ENCODE data around the gene SLC16A11.
A peak's percentile ranks its signal among the peaks of the same experiment; 100 is the strongest.

Gene SLC16A11

DNA sequence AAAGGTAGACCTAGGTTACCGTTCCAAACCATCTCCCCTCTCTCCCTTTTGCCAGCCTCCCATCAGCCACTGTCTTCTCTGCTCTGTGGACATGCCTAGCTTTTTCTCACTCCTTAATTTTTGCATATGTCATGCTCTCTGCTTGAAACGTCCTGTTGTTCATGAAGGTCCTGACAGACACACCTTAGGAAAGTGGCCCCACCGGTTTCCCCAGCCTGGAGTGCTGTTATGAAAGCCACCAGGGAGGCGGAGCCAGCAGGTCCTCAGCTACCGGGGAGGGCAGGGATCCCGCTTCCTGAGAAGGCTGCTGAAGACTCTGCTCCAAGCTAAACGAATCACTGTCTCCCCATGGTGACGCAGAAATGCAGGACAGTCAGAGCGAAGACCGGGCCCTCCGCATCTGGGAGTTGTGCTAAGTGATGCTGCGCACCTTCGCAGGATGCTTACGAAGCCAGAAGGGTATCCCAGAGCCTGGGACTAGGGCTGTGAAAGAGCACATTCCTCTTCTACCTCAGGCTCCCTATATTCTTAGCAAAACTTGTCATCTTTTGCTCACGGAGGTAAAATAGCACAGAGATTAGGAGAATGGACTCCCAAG is 2.3 kb upstream of the SLC16A11 start:
- H3K27me3 Mint-ChIP-seq = no peaks in the 10 kb centered on the region
- peak; percentile 16 for ATAC-seq (replicated peaks)
- H3K9me3 Mint-ChIP-seq = no peaks in the 10 kb centered on the region
- peak overlapping the region; percentile 88 to 92 for H3K27ac Mint-ChIP-seq
- DNase-seq = peak; percentile 4 to 28 (median 5)
- peaks cover 28% of the 10 kb centered on the region for H3K36me3 Mint-ChIP-seq (ENCODE audit: insufficient read depth)
- H3K4me3 Mint-ChIP-seq = peak overlapping the region; percentile 80 to 81
- H3K4me1 Mint-ChIP-seq (ENCODE audit: low read depth in 2 of 2) = peaks cover 18 to 33% of the 10 kb centered on the region in 2 donors

- Mint-ChIP-seq H3K4me3 (peak overlapping the region; percentile 80 to 81), H3K4me1 (ENCODE audit: low read depth in 2 of 2) (peaks cover 18 to 33% of the 10 kb centered on the region in 2 donors), H3K36me3 (ENCODE audit: insufficient read depth) (peaks cover 26% of the 10 kb centered on the region), H3K27me3 (no peaks in the 10 kb centered on the region), H3K27ac (peak overlapping the region; percentile 88 to 92), H3K9me3 (no peaks in the 10 kb centered on the region)
- peak; percentile 55 to 68 (median 55) for DNase-seq
- peak; percentile 42 for ATAC-seq (replicated peaks)
Measured at GRCh38 chr17:7045492-7046126, 1.7 kb upstream of the SLC16A11 start.

DNA sequence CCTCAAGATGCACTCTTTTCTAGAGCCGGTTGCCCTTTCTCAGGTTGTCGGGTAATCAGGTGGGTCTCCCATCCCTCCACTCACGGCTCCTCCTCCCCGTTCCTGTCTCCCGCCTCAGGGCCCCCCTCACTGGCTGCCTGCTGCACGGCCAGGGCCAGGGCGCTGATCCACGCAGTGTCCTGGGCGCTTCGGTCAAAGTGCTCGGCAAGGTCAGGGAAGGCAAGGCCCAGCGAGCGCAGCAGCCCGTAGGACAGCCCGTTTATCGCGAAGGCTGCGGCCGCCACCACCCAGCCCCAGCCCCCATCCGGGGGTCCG is 753 bp downstream of the SLC16A11 start:
- DNase-seq = no peak
- H3K4me1 Mint-ChIP-seq (ENCODE audit: low read depth in 2 of 2) = peaks cover 26 to 45% of the 10 kb centered on the region in 2 donors
- peak overlapping the region; percentile 88 to 96 for H3K27ac Mint-ChIP-seq
- no peaks in the 10 kb centered on the region for H3K9me3 Mint-ChIP-seq
- no peak for ATAC-seq (replicated peaks)
- no peaks in the 10 kb centered on the region for H3K27me3 Mint-ChIP-seq
- H3K36me3 Mint-ChIP-seq (ENCODE audit: insufficient read depth) = peaks cover 27% of the 10 kb centered on the region
- peak overlapping the region; percentile 82 to 83 for H3K4me3 Mint-ChIP-seq

- H3K27ac Mint-ChIP-seq = peak overlapping the region; percentile 88 to 96
- peaks cover 26 to 44% of the 10 kb centered on the region in 2 donors for H3K4me1 Mint-ChIP-seq (ENCODE audit: low read depth in 2 of 2)
- DNase-seq (peak; percentile 25 to 49 (median 33)), ATAC-seq (replicated peaks) (peak; percentile 43)
- peaks cover 27% of the 10 kb centered on the region for H3K36me3 Mint-ChIP-seq (ENCODE audit: insufficient read depth)
- H3K4me3 Mint-ChIP-seq = peak overlapping the region; percentile 82 to 83
- H3K9me3 Mint-ChIP-seq = no peaks in the 10 kb centered on the region
- no peaks in the 10 kb centered on the region for H3K27me3 Mint-ChIP-seq
Measured at GRCh38 chr17:7042501-7043181, 1.3 kb downstream of the SLC16A11 start.

- Mint-ChIP-seq H3K36me3 (ENCODE audit: insufficient read depth) (peaks cover 27% of the 10 kb centered on the region), H3K27ac (peak overlapping the region; percentile 88 to 96), H3K4me3 (peak overlapping the region; percentile 82 to 83), H3K9me3 (no peaks in the 10 kb centered on the region), H3K27me3 (no peaks in the 10 kb centered on the region), H3K4me1 (ENCODE audit: low read depth in 2 of 2) (peaks cover 27 to 40% of the 10 kb centered on the region in 2 donors)
- peak; percentile 47 for ATAC-seq (replicated peaks)
- DNase-seq = peak; percentile 22 to 46 (median 23)
Measured at GRCh38 chr17:7041607-7042500, 2.0 kb downstream of the SLC16A11 start.

DNA sequence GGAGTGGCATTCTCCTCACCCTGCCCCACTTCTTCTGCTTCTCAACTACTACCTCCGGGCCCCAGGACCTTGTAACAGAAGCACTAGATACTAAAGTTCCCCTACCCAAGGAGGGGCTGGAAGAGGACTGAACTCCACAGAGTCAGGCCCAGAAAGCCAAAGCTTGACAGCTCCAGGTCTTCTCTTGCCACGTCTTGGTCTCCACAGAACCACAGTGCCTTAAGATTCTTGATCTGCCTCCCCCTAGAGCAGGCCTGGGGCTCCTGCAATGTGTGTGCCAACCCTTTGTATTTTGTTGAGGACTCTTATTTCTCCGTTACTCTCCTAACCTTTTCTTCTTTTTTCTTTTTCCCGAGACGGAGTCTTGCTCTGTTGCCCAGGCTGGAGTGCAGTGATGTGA is 4.1 kb downstream of the SLC16A11 start:
- Mint-ChIP-seq H3K4me1 (ENCODE audit: low read depth in 2 of 2) (peaks cover 33 to 48% of the 10 kb centered on the region in 2 donors), H3K27me3 (no peaks in the 10 kb centered on the region), H3K27ac (peak overlapping the region in 1 of 2 donors; percentile 81), H3K4me3 (peak overlapping the region in 1 of 2 donors; percentile 37), H3K36me3 (ENCODE audit: insufficient read depth) (peaks cover 28% of the 10 kb centered on the region), H3K9me3 (no peaks in the 10 kb centered on the region)
- ATAC-seq (replicated peaks) = no peak
- no peak for DNase-seq

- H3K9me3 Mint-ChIP-seq = no peaks in the 10 kb centered on the region
- peak overlapping the region in 1 of 2 donors; percentile 63 for H3K27ac Mint-ChIP-seq
- H3K4me1 Mint-ChIP-seq (ENCODE audit: low read depth in 2 of 2) = peaks cover 39 to 53% of the 10 kb centered on the region in 2 donors
- no peak for DNase-seq
- H3K4me3 Mint-ChIP-seq = peak overlapping the region in 1 of 2 donors; percentile 40
- H3K36me3 Mint-ChIP-seq (ENCODE audit: insufficient read depth) = peaks cover 28% of the 10 kb centered on the region
- no peaks in the 10 kb centered on the region for H3K27me3 Mint-ChIP-seq
- no peak for ATAC-seq (replicated peaks)
Measured at GRCh38 chr17:7038025-7038862, 5.6 kb downstream of the SLC16A11 start.

DNA sequence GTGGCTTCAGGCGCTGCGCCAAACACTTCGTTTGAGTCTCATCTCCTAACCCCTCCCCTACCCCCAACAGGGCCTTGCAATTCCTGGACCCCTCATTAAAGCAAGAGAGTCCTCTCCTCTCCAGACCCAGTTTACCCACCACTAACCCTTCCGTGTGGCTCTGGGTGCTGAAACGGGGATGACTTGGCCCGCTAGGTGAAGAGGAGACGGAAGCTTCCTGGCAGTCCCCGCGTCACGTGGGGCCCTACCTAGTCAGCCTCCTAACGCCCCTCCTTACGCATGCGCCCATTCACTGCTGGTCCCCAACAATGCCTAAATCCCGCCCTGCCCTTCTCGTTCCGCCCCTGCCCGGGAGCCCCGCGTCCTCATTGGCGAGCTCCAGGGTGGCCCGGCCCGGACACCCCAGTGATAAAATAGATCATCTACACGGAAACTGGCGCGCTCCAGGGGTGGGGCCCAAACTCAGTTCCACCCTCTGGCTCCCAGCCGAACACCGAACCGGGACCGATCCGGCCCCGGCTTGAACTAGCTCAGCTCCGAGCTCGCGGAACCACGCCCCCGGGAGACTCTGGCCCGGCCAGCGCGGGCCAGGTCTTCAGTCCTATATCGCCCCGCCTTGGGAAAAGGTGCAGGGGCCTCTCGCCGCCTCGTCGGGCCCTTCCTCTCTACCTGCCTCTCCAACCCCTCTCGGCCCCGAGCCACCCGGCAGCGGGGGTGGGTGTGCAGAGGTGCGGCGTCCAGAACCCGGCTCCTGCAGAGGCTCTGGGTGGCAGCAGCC is 8.1 kb downstream of the SLC16A11 start, which contains the start of gene SLC16A13:
SLC16A13 (plus strand) TSS at position 425 of the 778 bp plus-strand sequence. CDS start 368 bp downstream, outside the sequence.
- Mint-ChIP-seq H3K9me3 (no peaks in the 10 kb centered on the region), H3K4me3 (peak within 1 kb of the TSS; percentile 91 to 92), H3K36me3 (ENCODE audit: insufficient read depth) (peaks cover 17% of the 10 kb centered on the region), H3K4me1 (ENCODE audit: low read depth in 2 of 2) (peaks cover 45 to 48% of the 10 kb centered on the region in 2 donors), H3K27ac (peak within 1 kb of the TSS; percentile 97 to 98), H3K27me3 (no peaks in the 10 kb centered on the region)
- DNase-seq = peak; percentile 96 to 98 (median 96)
- peak; percentile 85 for ATAC-seq (replicated peaks)

- ATAC-seq (replicated peaks) (peak; percentile 57), DNase-seq (no peak)
- Mint-ChIP-seq H3K9me3 (no peaks in the 10 kb centered on the region), H3K4me1 (ENCODE audit: low read depth in 2 of 2) (peaks cover 52 to 55% of the 10 kb centered on the region in 2 donors), H3K4me3 (peak overlapping the region; percentile 91 to 92), H3K27me3 (no peaks in the 10 kb centered on the region), H3K36me3 (ENCODE audit: insufficient read depth) (peaks cover 17% of the 10 kb centered on the region), H3K27ac (peak overlapping the region; percentile 97 to 98)
Measured at GRCh38 chr17:7034955-7035590, 8.8 kb downstream of the SLC16A11 start.

DNA sequence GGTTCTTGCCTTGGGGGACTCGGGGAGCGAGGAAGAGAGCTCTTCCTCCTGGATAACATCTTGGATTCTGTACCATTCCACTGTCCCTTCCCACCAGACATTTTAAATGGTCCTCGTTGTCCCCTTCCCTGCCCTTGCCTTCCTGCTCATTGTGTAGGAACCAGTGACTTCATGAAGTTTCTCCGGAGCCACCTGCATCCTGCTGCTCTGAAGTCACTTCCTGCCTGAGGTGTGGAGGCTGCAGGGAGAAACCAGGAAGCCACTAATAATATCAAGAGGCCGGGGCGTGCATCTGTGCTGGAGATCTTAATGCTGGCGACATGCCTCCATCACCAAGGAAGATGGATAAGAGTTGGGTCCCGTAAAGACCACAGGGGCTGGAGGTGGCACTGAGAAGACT is 14.2 kb downstream of the SLC16A11 start:
- Mint-ChIP-seq H3K27ac (peak overlapping the region; percentile 69 to 71), H3K4me1 (ENCODE audit: low read depth in 2 of 2) (peaks cover 38% of the 10 kb centered on the region in 2 donors), H3K9me3 (no peaks in the 10 kb centered on the region), H3K4me3 (peak overlapping the region; percentile 52 to 60), H3K27me3 (no peaks in the 10 kb centered on the region), H3K36me3 (ENCODE audit: insufficient read depth) (peaks cover 6% of the 10 kb centered on the region)
- ATAC-seq (replicated peaks) (peak; percentile 64), DNase-seq (no peak)

DNA sequence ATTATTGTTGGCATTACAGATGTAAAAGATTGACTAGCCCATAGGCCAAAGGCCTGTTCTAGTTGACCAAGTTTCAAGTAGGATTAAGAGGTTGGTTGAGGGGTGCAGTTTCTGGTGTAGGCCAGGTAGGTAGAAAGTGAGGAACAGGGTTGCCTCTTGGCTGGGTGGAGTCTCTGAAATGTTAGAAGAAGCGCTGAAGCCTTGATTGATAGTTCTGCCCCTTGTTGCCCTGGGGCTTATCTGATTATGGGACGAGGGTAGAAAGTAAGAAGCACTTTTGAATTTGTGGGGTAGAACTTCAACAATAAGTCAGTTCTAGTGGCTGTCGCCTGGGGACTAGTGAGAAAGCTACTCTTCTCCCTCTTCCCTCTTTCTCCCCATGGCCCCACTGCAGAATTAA is 14.8 kb downstream of the SLC16A11 start:
- H3K4me3 Mint-ChIP-seq = peak overlapping the region in 1 of 2 donors; percentile 46
- peaks cover 35 to 39% of the 10 kb centered on the region in 2 donors for H3K4me1 Mint-ChIP-seq (ENCODE audit: low read depth in 2 of 2)
- DNase-seq (no peak), ATAC-seq (replicated peaks) (no peak)
- peaks cover 6% of the 10 kb centered on the region for H3K36me3 Mint-ChIP-seq (ENCODE audit: insufficient read depth)
- H3K27me3 Mint-ChIP-seq = no peaks in the 10 kb centered on the region
- no peaks in the 10 kb centered on the region for H3K9me3 Mint-ChIP-seq
- H3K27ac Mint-ChIP-seq = peak overlapping the region in 1 of 2 donors; percentile 71

All from effector memory CD8-positive, alpha-beta T cell (primary cell).